SK-N-SH (cell line): ENCODE measurements around the gene CCNY. TPM values are rescaled to one million over a fixed set of nuclear protein-coding genes. Genes with fewer than 3 reads are reported as not detected.

ENCODE experiments used
- CTCF ChIA-PET: fragments of 300-600, 350-600 bp; formaldehyde crosslinking; extraction: SDS; loops from one replicate; lab custom pipeline; 2021; lab: Yijun Ruan, JAX
- POLR2A ChIA-PET: fragments of 350-600 bp; sonication (Branson Sonifier 250); formaldehyde crosslinking; extraction: SDS; loops from one replicate; lab custom pipeline; 2020; ENCODE audit warnings: antibody characterized with exemption, inconsistent platforms; lab: Yijun Ruan, JAX
- DNase-seq: peaks from one replicate; pipeline ENCODE4 v3.0.0; 2012
- H2AFZ ChIP-seq: fragments of 200-600 bp; sonication (generic); 2 replicates; pipeline ENCODE4 v1.8.1; 2016; ENCODE audit warnings: antibody characterized with exemption, mild to moderate bottlenecking, low read depth
- H3F3A ChIP-seq: fragments of 200-600 bp; sonication (generic); replicated peaks from 2 replicates; pipeline ENCODE3; 2016; ENCODE audit warnings: antibody characterized with exemption, mild to moderate bottlenecking; ENCODE audit not compliant: insufficient read depth
- H3K27ac ChIP-seq, 2 experiments: fragments of 200-500 bp in 1 of 2; fragments of 200-600 bp in 1 of 2; sonication (Bioruptor generic) in 1 of 2; sonication (generic), shearing (Covaris generic) in 1 of 2; 2 replicates each; pipeline versions ENCODE4 v1.5.1 to v1.6.1; 2014 to 2016; ENCODE audit warnings: low read depth in 2 of 2, inconsistent platforms in 1 of 2, low read length in 1 of 2, mild to moderate bottlenecking in 1 of 2, mixed read lengths in 1 of 2
- H3K27me3 ChIP-seq: fragments of 200-600 bp; sonication (generic), shearing (Covaris generic); 2 replicates; pipeline ENCODE4 v1.6.1; 2016; ENCODE audit warnings: mixed run types; ENCODE audit not compliant: insufficient read depth
- H3K36me3 ChIP-seq, 2 experiments: fragments of 200-500 bp in 1 of 2; fragments of 200-600 bp in 1 of 2; sonication (Bioruptor generic) in 1 of 2; sonication (generic) in 1 of 2; replicated peaks in 1 of 2; 2 replicates each; pipeline versions ENCODE3 to v1.5.1; 2014 to 2016; ENCODE audit warnings: low read length in 1 of 2, mild to moderate bottlenecking in 1 of 2; ENCODE audit not compliant: insufficient read depth in 2 of 2, control insufficient read depth in 1 of 2
- H3K4me1 ChIP-seq, 2 experiments: fragments of 200-500 bp in 1 of 2; fragments of 200-600 bp in 1 of 2; sonication (Bioruptor generic) in 1 of 2; sonication (generic), shearing (Covaris generic) in 1 of 2; 2 replicates each; pipeline versions ENCODE4 v1.5.1 to v1.6.1; 2014 to 2016; ENCODE audit warnings: low read depth in 1 of 2, low read length in 1 of 2, mixed run types in 1 of 2; ENCODE audit not compliant: insufficient read depth in 2 of 2, control insufficient read depth in 1 of 2
- H3K4me2 ChIP-seq: fragments of 200-600 bp; sonication (generic), shearing (Covaris generic); 2 replicates; pipeline ENCODE4 v1.6.1; 2017; ENCODE audit warnings: mixed run types
- H3K4me3 ChIP-seq, 2 experiments: fragments of 200-500 bp in 1 of 2; fragments of 200-600 bp in 1 of 2; sonication (Bioruptor generic) in 1 of 2; sonication (generic), shearing (Covaris generic) in 1 of 2; 2 replicates each; pipeline versions ENCODE4 v1.5.1 to v1.8.1; 2014 to 2016; ENCODE audit warnings: low read depth in 2 of 2, inconsistent platforms in 1 of 2, low read length in 1 of 2, mild to moderate bottlenecking in 1 of 2, mixed read lengths in 1 of 2, moderate library complexity in 1 of 2
- H3K79me2 ChIP-seq: fragments of 200-600 bp; sonication (generic); 2 replicates; pipeline ENCODE4 v1.8.1; 2017; ENCODE audit warnings: mild to moderate bottlenecking; ENCODE audit not compliant: insufficient read depth
- H3K9ac ChIP-seq: fragments of 200-600 bp; sonication (generic); 2 replicates; pipeline ENCODE4 v1.6.1; 2017; ENCODE audit warnings: mixed run types
- H3K9me2 ChIP-seq: fragments of 200-600 bp; sonication (generic); 2 replicates; pipeline ENCODE4 v1.6.1; 2017; ENCODE audit warnings: mixed run types
- H3K9me3 ChIP-seq: fragments of 200-600 bp; sonication (generic); 2 replicates; pipeline ENCODE4 v1.6.1; 2017; ENCODE audit warnings: mixed run types, mild to moderate bottlenecking, moderate library complexity
- H4K20me1 ChIP-seq: fragments of 200-600 bp; sonication (generic); 2 replicates; pipeline ENCODE4 v1.6.1; 2017; ENCODE audit warnings: mild to moderate bottlenecking, mixed run types; ENCODE audit not compliant: insufficient read depth
- CHD2 ChIP-seq: fragments of 150-350 bp; IDR thresholded peaks from 2 replicates; pipeline ENCODE4 v1.6.1; 2018; ENCODE audit warnings: low read length; ENCODE audit not compliant: partially characterized antibody
- EZH2phosphoT487 ChIP-seq: fragments of 200-600 bp; sonication (generic); IDR thresholded peaks from 2 replicates; pipeline ENCODE4 v1.6.1; 2017; ENCODE audit warnings: low read depth, mixed run types, mild to moderate bottlenecking, antibody characterized with exemption, moderate library complexity, borderline replicate concordance
- FOXJ3 ChIP-seq: sonication (generic); formaldehyde crosslinking; IDR thresholded peaks from 2 replicates; pipeline ENCODE4 v1.5.1; 2020; ENCODE audit warnings: mild to moderate bottlenecking, missing genetic modification reagents
- FOXM1 ChIP-seq: IDR thresholded peaks from 2 replicates; pipeline ENCODE4 v1.4.0; 2012; ENCODE audit warnings: low read depth, mild to moderate bottlenecking
- JUND ChIP-seq: IDR thresholded peaks from 2 replicates; pipeline ENCODE4 v1.4.0; 2012
- MEF2A ChIP-seq: IDR thresholded peaks from 2 replicates; pipeline ENCODE4 v1.4.0; 2012; ENCODE audit warnings: low read depth, borderline replicate concordance
- RCOR1 ChIP-seq: fragments of 150-350 bp; IDR thresholded peaks from 2 replicates; pipeline ENCODE4 v1.6.1; 2017; ENCODE audit warnings: antibody characterized with exemption, low read length
- RFX5 ChIP-seq: IDR thresholded peaks from 2 replicates; pipeline ENCODE4 v1.6.1; 2012; ENCODE audit warnings: mild to moderate bottlenecking, improper control_type of control experiment, low read length
- RXRA ChIP-seq: IDR thresholded peaks from 2 replicates; pipeline ENCODE4 v1.4.0; 2012; ENCODE audit warnings: low read depth, mild to moderate bottlenecking, borderline replicate concordance
- TAF1 ChIP-seq: IDR thresholded peaks from 2 replicates; pipeline ENCODE4 v1.6.1; 2012; ENCODE audit warnings: low read depth, mild to moderate bottlenecking, low read length, moderate library complexity, borderline replicate concordance
- YY1 ChIP-seq: IDR thresholded peaks from 2 replicates; pipeline ENCODE4 v1.4.0; 2012; ENCODE audit warnings: low read depth, mild to moderate bottlenecking
- WGBS: methylation state at CpG from one replicate; pipeline ENCODE4 v1.1.6; 2017; ENCODE audit warnings: low lambda C conversion rate; 5-methylcytosine and 5-hydroxymethylcytosine counted together
- polyA plus RNA-seq, 3 experiments: library from polyadenylated mRNA; depleted of rRNA; stranded (reverse); fragments of >200 nt; gene quantifications; 2 replicates each; pipeline ENCODE4 v1.2.3, GENCODE V29; 2012
- TF ChIP-seq, protein P1 (sequence below): IDR thresholded peaks from 2 replicates; pipeline ENCODE4 v1.4.0; 2012; ENCODE audit warnings: low read depth, borderline replicate concordance
- TF ChIP-seq, protein P2 (sequence below): fragments of 200-600 bp; sonication (generic); IDR thresholded peaks from 2 replicates; pipeline ENCODE4 v1.6.1; 2017; ENCODE audit warnings: antibody characterized with exemption, mild to moderate bottlenecking, moderate library complexity
- TF ChIP-seq, protein P3 (sequence below): IDR thresholded peaks from 2 replicates; pipeline ENCODE4; 2012

Gene CCNY
- polyA plus RNA-seq, 1 of the 3 experiments (the other 2 are of a cell fraction), result 29.4 TPM

DNA sequence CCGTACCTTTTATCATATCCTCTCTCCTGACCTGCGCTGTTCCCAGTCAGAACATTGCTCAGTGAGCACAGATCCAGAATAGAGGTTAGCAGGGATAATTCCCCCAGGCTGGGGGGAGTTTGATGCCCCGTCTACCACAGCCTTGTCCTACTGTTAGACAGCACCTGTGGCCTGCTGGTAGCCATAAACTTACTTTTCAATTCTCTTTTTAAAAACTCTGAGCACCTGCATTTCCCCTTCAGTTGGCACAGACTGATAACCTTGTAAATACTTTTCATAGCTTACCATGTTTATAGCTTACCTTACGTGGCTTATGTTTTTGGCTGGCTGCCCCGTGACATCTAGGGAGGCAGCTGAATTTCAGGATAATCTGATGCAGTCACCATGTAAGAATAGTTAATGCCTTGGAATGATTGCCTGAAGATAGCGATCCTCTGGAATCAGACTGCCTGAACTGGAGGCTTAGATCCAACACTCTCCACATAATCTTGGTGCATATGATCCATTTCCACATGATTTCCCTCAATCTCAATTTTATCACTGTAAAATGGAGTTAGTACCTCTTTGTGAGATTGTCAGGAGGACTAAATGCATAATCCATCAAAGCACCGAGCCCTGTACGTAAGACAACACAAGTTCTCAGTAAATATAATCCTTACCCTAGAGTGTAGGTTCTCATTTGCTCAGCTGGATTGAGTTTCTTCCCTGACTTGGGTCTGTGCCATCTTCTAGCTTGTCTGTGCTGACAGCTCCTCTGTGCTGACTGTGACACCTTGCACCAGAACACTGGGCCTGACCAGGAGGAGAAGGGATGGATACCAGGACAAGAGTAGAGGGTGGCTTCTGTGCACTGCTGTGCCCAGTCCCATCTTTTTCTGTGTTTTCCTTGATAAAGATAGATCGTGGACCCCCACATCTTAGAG, 157.1 kb downstream of the CCNY start:
- CTCF ChIA-PET, result interaction anchor here (0.7 to 1.0 kb wide), 2 partner anchors 13 to 27 kb away, joined by 3 to 4 read pairs; no protein-coding TSS in a partner anchor
- no peak overlapping the region for H3K4me2 ChIP-seq
- no peak overlapping the region for H3K9ac ChIP-seq
- peaks cover 0 to 2% of the 10 kb centered on the region in 2 experiments for H3K36me3 ChIP-seq
- POLR2A ChIA-PET, result interaction anchor here (1.0 kb wide), 1 partner anchor 76 kb away, joined by 3 read pairs; no protein-coding TSS in a partner anchor
- TF ChIP-seq RFX5 (no peak), TAF1 (no peak), JUND (no peak), EZH2phosphoT487 (no peak), CHD2 (no peak), FOXM1 (no peak), YY1 (no peak), FOXJ3 (no peak)
- TF ChIP-seq, protein P1, sequence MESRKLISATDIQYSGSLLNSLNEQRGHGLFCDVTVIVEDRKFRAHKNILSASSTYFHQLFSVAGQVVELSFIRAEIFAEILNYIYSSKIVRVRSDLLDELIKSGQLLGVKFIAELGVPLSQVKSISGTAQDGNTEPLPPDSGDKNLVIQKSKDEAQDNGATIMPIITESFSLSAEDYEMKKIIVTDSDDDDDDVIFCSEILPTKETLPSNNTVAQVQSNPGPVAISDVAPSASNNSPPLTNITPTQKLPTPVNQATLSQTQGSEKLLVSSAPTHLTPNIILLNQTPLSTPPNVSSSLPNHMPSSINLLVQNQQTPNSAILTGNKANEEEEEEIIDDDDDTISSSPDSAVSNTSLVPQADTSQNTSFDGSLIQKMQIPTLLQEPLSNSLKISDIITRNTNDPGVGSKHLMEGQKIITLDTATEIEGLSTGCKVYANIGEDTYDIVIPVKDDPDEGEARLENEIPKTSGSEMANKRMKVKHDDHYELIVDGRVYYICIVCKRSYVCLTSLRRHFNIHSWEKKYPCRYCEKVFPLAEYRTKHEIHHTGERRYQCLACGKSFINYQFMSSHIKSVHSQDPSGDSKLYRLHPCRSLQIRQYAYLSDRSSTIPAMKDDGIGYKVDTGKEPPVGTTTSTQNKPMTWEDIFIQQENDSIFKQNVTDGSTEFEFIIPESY, result no peak
- TF ChIP-seq, protein P2, sequence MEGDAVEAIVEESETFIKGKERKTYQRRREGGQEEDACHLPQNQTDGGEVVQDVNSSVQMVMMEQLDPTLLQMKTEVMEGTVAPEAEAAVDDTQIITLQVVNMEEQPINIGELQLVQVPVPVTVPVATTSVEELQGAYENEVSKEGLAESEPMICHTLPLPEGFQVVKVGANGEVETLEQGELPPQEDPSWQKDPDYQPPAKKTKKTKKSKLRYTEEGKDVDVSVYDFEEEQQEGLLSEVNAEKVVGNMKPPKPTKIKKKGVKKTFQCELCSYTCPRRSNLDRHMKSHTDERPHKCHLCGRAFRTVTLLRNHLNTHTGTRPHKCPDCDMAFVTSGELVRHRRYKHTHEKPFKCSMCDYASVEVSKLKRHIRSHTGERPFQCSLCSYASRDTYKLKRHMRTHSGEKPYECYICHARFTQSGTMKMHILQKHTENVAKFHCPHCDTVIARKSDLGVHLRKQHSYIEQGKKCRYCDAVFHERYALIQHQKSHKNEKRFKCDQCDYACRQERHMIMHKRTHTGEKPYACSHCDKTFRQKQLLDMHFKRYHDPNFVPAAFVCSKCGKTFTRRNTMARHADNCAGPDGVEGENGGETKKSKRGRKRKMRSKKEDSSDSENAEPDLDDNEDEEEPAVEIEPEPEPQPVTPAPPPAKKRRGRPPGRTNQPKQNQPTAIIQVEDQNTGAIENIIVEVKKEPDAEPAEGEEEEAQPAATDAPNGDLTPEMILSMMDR, result no peak
- H3K27me3 ChIP-seq, result no peaks in the 10 kb centered on the region
- H3K9me3 ChIP-seq, result no peaks in the 10 kb centered on the region
- no peak overlapping the region for H2AFZ ChIP-seq
- H3F3A ChIP-seq, result no peaks in the 10 kb centered on the region
- DNase-seq, result no peak
- 89% methylated on average over 9 of the region's 9 CpGs for WGBS
- H3K9me2 ChIP-seq, result no peaks in the 10 kb centered on the region
- H3K4me3 ChIP-seq, result no peak overlapping the region
- no peak overlapping the region; a peak in 1 of 4 replicates for H3K27ac ChIP-seq
- peaks cover 7 to 25% of the 10 kb centered on the region in 2 experiments; a peak in 3 of 4 replicates for H3K4me1 ChIP-seq
- peaks cover 37% of the 10 kb centered on the region for H4K20me1 ChIP-seq
- H3K79me2 ChIP-seq, result peaks cover 38% of the 10 kb centered on the region; the same call in 1 of the 2 replicates

DNA sequence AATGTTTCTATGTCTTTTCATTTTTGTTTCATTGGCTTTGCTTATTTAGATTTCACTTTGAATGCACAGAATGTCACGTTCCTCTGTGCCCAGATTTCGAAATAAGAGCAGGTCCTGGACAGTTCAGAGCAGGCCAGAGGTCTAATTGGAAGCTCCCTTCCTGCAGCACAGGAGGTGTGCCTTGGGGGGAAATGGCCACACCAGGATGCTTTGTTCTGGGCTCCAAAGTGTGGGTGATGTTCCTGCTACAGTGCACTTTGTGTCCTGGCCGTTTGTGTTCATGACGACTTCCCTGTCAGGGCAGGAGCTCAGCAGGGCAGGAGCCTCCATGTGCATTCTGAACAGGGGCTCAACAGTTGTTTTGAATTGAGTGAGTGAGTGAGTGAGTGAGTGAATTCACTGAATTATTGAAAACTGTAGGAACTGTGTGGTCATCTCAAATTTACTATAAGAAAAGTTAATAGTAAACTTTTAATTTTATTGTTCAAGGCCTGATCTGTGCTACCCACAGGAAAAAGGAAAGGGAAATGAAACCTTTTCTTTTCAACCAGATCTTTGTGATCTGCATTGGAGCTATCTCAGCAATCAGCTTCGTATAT, 159.3 kb downstream of the CCNY start:
- H3K4me2 ChIP-seq, result no peak overlapping the region
- WGBS, result 64% methylated on average over 5 of the region's 5 CpGs
- H4K20me1 ChIP-seq, result peaks cover 52% of the 10 kb centered on the region
- H2AFZ ChIP-seq, result no peak overlapping the region
- ChIA-PET CTCF (interaction anchor here (1.0 to 1.7 kb wide), 2 partner anchors 67 to 168 kb away, joined by 4 to 5 read pairs; no protein-coding TSS in a partner anchor), POLR2A (no interaction called here)
- no peak overlapping the region for H3K9ac ChIP-seq
- H3K9me2 ChIP-seq, result no peaks in the 10 kb centered on the region
- H3K27ac ChIP-seq, result no peak overlapping the region; a peak in 1 of 4 replicates
- peaks cover 7 to 34% of the 10 kb centered on the region in 2 experiments; a peak in 3 of 4 replicates for H3K4me1 ChIP-seq
- H3K79me2 ChIP-seq, result peaks cover 47% of the 10 kb centered on the region; the same call in 1 of the 2 replicates
- no peaks in the 10 kb centered on the region for H3K36me3 ChIP-seq
- H3K4me3 ChIP-seq, result no peak overlapping the region
- H3K9me3 ChIP-seq, result no peaks in the 10 kb centered on the region
- DNase-seq, result peak; percentile 34
- no peaks in the 10 kb centered on the region for H3K27me3 ChIP-seq
- H3F3A ChIP-seq, result no peaks in the 10 kb centered on the region
- TF ChIP-seq MEF2A (no peak), RXRA (no peak), RFX5 (no peak), JUND (no peak), RCOR1 (no peak)
- TF ChIP-seq, protein P1, result no peak
- TF ChIP-seq, protein P3, sequence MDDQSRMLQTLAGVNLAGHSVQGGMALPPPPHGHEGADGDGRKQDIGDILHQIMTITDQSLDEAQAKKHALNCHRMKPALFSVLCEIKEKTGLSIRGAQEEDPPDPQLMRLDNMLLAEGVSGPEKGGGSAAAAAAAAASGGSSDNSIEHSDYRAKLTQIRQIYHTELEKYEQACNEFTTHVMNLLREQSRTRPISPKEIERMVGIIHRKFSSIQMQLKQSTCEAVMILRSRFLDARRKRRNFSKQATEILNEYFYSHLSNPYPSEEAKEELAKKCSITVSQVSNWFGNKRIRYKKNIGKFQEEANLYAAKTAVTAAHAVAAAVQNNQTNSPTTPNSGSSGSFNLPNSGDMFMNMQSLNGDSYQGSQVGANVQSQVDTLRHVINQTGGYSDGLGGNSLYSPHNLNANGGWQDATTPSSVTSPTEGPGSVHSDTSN, result no peak
- TF ChIP-seq, protein P2, result no peak
